ENCODE results near the gene CTAGE6. TPM values are rescaled to one million over a fixed set of nuclear protein-coding genes. Genes with fewer than 3 reads are reported as not detected.
"Not testable (repeated sequence)": the region's sequence is repeated elsewhere in the genome, so short reads cannot be mapped to it uniquely, and the experiment has no call there.

Gene CTAGE6, protein sequence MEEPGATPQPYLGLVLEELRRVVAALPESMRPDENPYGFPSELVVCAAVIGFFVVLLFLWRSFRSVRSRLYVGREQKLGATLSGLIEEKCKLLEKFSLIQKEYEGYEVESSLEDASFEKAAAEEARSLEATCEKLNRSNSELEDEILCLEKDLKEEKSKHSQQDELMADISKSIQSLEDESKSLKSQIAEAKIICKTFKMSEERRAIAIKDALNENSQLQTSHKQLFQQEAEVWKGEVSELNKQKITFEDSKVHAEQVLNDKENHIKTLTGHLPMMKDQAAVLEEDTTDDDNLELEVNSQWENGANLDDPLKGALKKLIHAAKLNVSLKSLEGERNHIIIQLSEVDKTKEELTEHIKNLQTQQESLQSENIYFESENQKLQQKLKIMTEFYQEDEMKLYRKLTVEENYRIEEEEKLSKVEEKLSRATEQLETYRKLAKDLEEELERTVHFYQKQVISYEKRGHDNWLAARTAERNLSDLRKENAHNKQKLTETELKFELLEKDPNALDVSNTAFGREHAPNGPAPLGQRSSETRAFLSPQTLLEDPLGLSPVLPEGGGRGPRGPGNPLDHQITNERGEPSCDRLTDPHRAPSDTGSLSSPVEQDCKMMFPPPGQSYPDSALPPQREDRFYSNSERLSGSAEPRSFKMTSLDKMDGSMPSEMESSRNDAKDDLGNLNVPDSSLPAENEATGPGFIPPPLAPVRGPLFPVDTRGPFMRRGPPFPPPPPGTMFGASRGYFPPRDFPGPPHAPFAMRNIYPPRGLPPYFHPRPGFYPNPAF
- polyA plus RNA-seq (ENCODE audit: insufficient read length in 3 of 3): not detected
- long read RNA-seq, donor 1: 0 reads
- long read RNA-seq, donor 2: 0 reads
- long read RNA-seq, donor 3: 0 reads
- long read RNA-seq, donor 4: 0 reads
- long read RNA-seq, donor 5: 0 reads
- long read RNA-seq, donor 6: 0 reads
- long read RNA-seq, donor 7: 0 reads
- long read RNA-seq, donor 8: 0 reads
- long read RNA-seq, donor 9: 0 reads
- long read RNA-seq, donor 10: 0 reads
- long read RNA-seq, donor 11: 0 reads
- long read RNA-seq, donor 12: 0 reads
- long read RNA-seq, donor 13, partial matches to known transcripts: 0 of 1 reads
- long read RNA-seq, donor 13, other reads (novel, unspliced or antisense): 0 of 1 reads
- long read RNA-seq, donor 14: 0 reads
- long read RNA-seq, donor 15, partial matches to known transcripts: 0 of 1 reads
- long read RNA-seq, donor 15, other reads (novel, unspliced or antisense): 0 of 1 reads
- long read RNA-seq, donor 16, partial matches to known transcripts: 0 of 1 reads
- long read RNA-seq, donor 16, other reads (novel, unspliced or antisense): 0 of 1 reads

DNA sequence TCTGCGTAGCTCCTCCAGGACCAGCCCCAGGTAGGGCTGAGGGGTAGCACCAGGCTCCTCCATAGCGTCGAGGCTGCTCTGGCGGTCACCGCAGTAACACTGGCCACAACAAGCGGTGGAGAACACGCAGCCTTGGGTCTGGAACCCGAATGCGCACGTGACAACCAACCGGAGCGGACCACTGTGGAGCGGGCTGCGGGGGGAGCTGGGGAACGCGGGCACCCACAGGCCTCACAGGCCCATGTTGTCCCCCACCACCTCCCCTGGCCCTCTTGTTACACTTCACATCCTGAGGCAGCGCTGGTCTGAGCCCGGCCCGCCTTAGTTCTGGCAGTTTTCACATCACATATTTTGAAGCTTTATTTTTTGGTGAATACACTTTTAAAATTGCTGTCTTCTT, at the start of gene CTAGE6:
CTAGE6 (minus strand) TSS at position 101 of the 400 bp plus-strand sequence; CDS start at position 63, 38 bp downstream.
- DNase-seq: not testable (repeated sequence)

GRCh38 chr7:143806664-143807071, 49.2 kb upstream of the CTAGE6 start:
- not testable (repeated sequence) for DNase-seq

- DNase-seq: not testable (repeated sequence)
Observed at GRCh38 chr7:143797896-143798290, 40.4 kb upstream of the CTAGE6 start.

GRCh38 chr7:143797119-143797895, 39.8 kb upstream of the CTAGE6 start:
- DNase-seq: not testable (repeated sequence)

GRCh38 chr7:143795653-143796052, 38.2 kb upstream of the CTAGE6 start:
- not testable (repeated sequence) for DNase-seq

GRCh38 chr7:143792633-143793032, 35.1 kb upstream of the CTAGE6 start:
- DNase-seq: not testable (repeated sequence)

GRCh38 chr7:143785415-143786182, 28.1 kb upstream of the CTAGE6 start:
- not testable (repeated sequence) for DNase-seq

DNA sequence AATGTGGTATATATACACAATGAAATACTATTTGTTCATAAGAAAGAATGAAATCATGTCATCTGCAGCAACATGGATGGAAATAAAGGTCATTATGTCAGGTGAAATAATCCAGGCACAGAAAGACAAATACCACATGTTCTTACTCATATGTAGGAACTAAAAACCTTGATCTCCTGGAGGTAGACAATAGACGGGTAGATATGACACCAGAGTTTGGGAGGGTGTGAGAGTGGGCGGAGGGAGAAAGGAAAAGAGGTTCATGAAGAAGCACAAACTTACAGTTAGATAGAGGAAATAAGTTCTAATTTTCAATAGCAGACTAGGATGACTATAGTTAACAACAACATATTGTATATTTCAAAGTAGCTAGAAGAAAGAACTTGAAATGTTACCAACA, 22.1 kb upstream of the CTAGE6 start:
- not testable (repeated sequence) for DNase-seq

GRCh38 chr7:143772738-143773468, 15.4 kb upstream of the CTAGE6 start:
- not testable (repeated sequence) for DNase-seq

DNA sequence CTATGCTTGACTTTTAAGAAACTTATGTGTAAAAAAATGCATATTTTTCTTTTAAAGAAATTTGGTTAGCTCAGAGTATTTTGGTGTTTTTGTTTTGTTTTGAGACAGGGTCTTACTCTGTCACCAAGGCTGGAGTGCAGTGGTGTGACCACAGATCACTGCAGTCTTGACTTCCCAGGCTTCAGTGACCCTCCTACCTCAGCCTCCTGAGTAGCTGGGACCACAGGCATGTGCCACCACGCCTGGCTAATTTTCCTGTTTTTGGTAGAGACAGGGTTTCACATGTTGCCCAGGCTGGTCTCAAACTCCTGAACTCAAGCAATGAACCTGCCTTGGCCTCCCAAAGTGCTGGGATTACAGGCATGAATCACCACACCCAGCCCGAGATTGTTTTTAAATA, 10.0 kb upstream of the CTAGE6 start:
- DNase-seq: not testable (repeated sequence)

DNA sequence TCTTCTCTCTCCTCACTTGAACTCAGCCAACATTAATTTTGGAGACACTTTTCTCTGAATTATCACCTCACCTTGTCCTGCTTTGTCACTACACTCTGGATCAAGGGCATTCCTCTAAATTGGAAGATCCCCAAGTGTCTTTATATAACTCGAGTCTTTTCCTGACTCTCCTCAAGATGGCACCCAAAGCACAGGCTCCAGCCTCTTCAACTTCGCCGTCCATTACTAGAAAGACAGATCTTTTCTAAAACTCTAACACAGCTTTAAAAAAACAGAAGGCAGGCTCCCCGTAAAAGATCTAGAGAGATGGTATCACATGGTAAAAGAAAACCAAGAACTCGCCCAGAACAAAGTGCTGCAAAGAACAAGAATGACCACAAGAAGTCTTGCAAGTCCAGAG, 8.2 kb upstream of the CTAGE6 start:
- not testable (repeated sequence) for DNase-seq

- DNase-seq: not testable (repeated sequence)
Observed at GRCh38 chr7:143763065-143763464, 5.6 kb upstream of the CTAGE6 start.

- DNase-seq: not testable (repeated sequence)
Observed at GRCh38 chr7:143745340-143745739, 12.2 kb downstream of the CTAGE6 start.

DNA sequence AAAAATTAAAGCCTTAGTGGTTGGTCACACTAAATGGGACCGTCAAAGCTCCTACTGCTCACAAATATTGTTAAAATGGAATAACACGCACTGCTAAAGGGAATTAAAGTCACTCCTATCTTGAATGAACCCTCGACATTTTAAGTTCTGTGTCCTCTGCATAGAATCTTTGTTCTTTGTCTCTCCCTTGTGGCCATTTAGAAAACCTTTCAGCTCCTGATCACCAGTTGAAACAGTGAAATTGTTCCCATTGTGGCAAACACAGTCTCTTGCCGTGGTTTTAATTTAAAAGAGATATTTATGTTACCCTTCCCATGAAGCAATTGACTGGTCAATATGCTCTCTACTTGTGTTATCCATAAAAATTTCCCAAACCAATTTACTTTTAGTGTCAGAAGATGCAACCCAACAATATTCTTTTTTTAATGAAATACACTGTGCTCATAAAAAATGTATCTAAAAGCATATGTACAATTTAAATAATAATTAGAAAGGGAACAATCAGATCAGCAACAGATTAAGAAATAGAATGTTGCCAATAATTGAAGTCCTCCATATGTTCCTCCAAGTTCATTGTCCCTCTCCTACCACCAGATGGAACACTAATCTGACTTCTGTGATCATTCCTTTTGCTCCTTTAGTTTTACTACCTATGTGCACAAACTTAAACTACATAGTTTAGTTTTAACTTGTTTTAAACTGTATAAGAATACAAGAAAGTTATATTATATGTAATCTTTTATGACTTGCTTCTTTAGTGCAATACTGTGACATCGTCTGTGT, 20.3 kb downstream of the CTAGE6 start:
- DNase-seq: peak; percentile 36

GRCh38 chr7:143735962-143736361, 21.5 kb downstream of the CTAGE6 start:
- DNase-seq: no peak

- no peak for DNase-seq
Observed at GRCh38 chr7:143733876-143734275, 23.6 kb downstream of the CTAGE6 start.

GRCh38 chr7:143728333-143728862, 29.1 kb downstream of the CTAGE6 start:
- DNase-seq: no peak

GRCh38 chr7:143727561-143727960, 29.9 kb downstream of the CTAGE6 start:
- not testable (repeated sequence) for DNase-seq
